Right atrium auricular region (tissue), 2 donors: ENCODE results near the gene LSP1. TPM values are rescaled to one million over a fixed set of nuclear protein-coding genes. Genes with fewer than 3 reads are reported as not detected.

Source experiments
- DNase-seq: peaks from one replicate; pipeline ENCODE4 v3.0.0-alpha.2; 2019; ENCODE audit warnings: low spot score
- H3K27ac ChIP-seq, 2 donors: fragments of 200-600 bp; sonication (generic); 1 replicate in 1 of 2; 2 replicates in 1 of 2; pipeline ENCODE4 v1.5.1; 2016 to 2019
- H3K27me3 ChIP-seq, 2 donors: fragments of 200-600 bp; sonication (generic); one replicate each; pipeline versions ENCODE4 v1.5.1 to v1.6.0; 2017 to 2019
- H3K36me3 ChIP-seq: fragments of 200-600 bp; sonication (generic); one replicate; pipeline ENCODE4 v1.5.1; 2016
- H3K4me1 ChIP-seq, 2 donors: fragments of 200-600 bp; sonication (generic); one replicate each; pipeline versions ENCODE4 v1.5.1 to v1.6.0; 2017 to 2019
- H3K4me3 ChIP-seq, 2 donors: fragments of 200-600 bp; sonication (generic); 1 replicate in 1 of 2; 2 replicates in 1 of 2; pipeline ENCODE4 v1.5.1; 2017 to 2019; ENCODE audit warnings: mild to moderate bottlenecking in 1 of 2, moderate library complexity in 1 of 2
- H3K9me3 ChIP-seq, 2 donors: fragments of 200-600 bp; sonication (generic); one replicate each; pipeline ENCODE4 v1.5.1; 2019
- total RNA-seq, 2 donors: library from RNA; depleted of rRNA; stranded (reverse); fragments of >200 nt; gene quantifications; one replicate each; pipeline ENCODE4 v1.1.0, GENCODE V29; 2016
- TF ChIP-seq, protein P1 (sequence below), 2 donors: fragments of 200-600 bp; sonication (generic); IDR thresholded peaks; one replicate each; pipeline ENCODE4 v1.5.1; 2019; ENCODE audit warnings: antibody characterized with exemption in 2 of 2

The LSP1 gene
- total RNA-seq, 2 donors from 2014 or later: 7.9 to 12.1 TPM

DNA sequence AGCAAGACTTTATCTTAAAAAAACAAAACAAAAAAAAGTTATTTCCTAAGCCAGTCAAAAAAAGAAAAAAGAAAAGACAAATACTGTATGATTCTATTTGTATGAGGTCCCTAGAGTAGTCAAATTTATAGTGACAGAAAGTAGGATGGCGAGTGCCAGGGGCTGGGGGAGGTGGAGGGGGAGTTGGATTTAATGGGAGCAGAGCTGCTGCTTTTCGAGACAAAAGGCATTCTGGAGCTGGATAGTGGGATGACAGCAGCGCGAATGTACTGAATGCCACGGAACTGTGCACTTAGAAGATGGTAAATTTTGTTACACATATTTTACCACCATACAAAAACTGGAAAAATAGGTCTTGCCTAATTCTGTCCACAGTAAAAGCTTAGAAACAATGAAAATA, 35.9 kb upstream of the LSP1 start:
- TF ChIP-seq, protein P1, sequence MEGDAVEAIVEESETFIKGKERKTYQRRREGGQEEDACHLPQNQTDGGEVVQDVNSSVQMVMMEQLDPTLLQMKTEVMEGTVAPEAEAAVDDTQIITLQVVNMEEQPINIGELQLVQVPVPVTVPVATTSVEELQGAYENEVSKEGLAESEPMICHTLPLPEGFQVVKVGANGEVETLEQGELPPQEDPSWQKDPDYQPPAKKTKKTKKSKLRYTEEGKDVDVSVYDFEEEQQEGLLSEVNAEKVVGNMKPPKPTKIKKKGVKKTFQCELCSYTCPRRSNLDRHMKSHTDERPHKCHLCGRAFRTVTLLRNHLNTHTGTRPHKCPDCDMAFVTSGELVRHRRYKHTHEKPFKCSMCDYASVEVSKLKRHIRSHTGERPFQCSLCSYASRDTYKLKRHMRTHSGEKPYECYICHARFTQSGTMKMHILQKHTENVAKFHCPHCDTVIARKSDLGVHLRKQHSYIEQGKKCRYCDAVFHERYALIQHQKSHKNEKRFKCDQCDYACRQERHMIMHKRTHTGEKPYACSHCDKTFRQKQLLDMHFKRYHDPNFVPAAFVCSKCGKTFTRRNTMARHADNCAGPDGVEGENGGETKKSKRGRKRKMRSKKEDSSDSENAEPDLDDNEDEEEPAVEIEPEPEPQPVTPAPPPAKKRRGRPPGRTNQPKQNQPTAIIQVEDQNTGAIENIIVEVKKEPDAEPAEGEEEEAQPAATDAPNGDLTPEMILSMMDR (IDR thresholded peaks at IDR 0.05): no peak

DNA sequence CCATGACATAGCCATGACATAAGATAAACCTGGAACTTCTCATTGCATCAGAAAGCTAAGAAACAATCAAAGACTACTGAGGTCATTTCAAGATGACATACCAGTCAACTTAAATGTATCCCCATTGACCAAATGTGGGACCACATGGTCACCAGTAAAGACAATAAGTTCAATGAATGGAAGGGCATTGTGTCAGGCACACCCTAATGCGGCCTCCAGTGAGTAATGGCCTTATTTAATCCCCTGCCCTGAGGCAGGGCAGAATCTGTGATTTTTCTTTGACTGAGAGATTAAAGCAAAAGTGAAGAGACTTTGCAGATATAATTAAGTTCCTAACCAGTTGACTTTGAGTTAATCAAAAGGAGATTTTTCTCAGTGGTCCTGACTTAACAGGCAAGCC, 35.4 kb upstream of the LSP1 start:
- no peaks in the 10 kb centered on the region for H3K4me1 ChIP-seq
- H3K27me3 ChIP-seq: no peaks in the 10 kb centered on the region
- H3K4me3 ChIP-seq: no peak overlapping the region
- H3K27ac ChIP-seq: no peak overlapping the region
- no peaks in the 10 kb centered on the region for H3K36me3 ChIP-seq
- peaks cover 0 to 16% of the 10 kb centered on the region in 2 donors for H3K9me3 ChIP-seq
- TF ChIP-seq, protein P1 (IDR thresholded peaks at IDR 0.05): no peak
- DNase-seq: no peak

More for the DNA sequence above, 35.9 kb upstream of the LSP1 start:
- Histone ChIP-seq H3K27me3 (no peaks in the 10 kb centered on the region), H3K4me1 (no peaks in the 10 kb centered on the region), H3K4me3 (no peak overlapping the region), H3K9me3 (peaks cover 0 to 16% of the 10 kb centered on the region in 2 donors), H3K36me3 (no peaks in the 10 kb centered on the region), H3K27ac (no peak overlapping the region)
- DNase-seq: no peak

DNA sequence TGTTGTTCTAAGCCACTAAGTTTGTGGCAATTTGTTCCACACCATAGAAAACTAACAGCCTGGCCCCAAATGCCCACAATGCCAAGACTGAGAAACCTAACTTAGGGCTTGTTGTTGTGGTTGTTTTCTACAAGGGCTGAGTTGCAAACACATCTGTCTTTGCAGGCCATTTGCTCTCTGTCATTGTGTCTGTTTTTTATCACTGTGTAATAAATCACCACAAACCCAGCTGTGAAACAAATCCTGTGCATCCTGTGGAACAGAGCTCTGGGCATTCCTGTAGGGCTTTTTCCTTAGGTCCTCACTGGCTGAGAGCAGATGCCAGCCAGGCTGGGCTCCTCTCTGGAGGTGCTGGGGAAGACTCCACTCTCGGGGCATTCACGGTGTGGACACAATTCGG, 33.8 kb upstream of the LSP1 start:
- no peaks in the 10 kb centered on the region for H3K36me3 ChIP-seq
- TF ChIP-seq, protein P1 (IDR thresholded peaks at IDR 0.05): no peak
- H3K9me3 ChIP-seq: peaks cover 0 to 16% of the 10 kb centered on the region in 2 donors
- no peaks in the 10 kb centered on the region for H3K4me1 ChIP-seq
- H3K27ac ChIP-seq: no peak overlapping the region
- H3K27me3 ChIP-seq: no peaks in the 10 kb centered on the region
- DNase-seq: no peak
- H3K4me3 ChIP-seq: no peak overlapping the region

DNA sequence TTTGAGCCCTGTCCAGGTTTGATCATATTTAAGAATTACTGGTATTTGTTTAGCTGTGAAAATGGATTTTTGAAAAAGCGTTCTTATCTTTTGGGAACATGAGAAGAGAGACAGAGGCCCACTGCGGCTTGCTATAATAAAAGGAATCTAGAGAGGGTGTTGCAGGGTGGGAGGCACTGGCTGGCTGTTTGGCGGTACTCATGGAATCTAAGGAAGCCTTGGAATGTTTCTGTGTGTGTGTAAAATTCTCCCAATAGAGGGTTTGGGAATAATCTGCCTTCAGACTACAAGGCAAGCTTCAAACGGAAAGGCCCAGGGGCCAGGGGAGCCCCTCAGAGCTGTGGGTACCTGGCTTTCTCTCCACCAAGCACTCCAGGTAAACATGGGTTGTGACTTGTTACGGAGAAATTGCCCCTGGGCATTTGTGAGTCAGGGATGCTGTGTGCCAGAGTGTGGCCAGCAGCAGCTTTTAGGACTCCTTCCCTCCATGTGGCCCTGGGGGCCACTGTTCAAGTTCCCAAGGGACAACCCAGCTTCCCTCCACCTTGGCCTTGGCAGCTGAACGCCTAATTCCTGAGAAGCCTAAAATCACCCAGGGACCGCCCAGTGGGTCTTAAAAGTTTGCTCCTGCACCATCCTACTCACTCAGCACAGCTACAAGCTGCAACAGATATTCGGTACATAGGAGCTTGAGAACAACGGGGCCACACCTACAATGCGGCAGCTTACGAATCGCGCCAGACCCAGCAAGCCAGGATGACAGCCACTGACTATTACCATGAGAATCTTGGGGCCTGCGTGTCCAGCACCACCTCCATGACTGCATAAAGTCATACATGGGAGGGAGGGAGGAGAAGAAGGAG, 32.2 kb upstream of the LSP1 start:
- no peak overlapping the region for H3K27ac ChIP-seq
- H3K27me3 ChIP-seq: no peaks in the 10 kb centered on the region
- no peak for DNase-seq
- no peaks in the 10 kb centered on the region for H3K36me3 ChIP-seq
- H3K4me1 ChIP-seq: no peaks in the 10 kb centered on the region
- TF ChIP-seq, protein P1 (IDR thresholded peaks at IDR 0.05): no peak
- H3K4me3 ChIP-seq: no peak overlapping the region
- peaks cover 0 to 16% of the 10 kb centered on the region in 2 donors for H3K9me3 ChIP-seq

DNA sequence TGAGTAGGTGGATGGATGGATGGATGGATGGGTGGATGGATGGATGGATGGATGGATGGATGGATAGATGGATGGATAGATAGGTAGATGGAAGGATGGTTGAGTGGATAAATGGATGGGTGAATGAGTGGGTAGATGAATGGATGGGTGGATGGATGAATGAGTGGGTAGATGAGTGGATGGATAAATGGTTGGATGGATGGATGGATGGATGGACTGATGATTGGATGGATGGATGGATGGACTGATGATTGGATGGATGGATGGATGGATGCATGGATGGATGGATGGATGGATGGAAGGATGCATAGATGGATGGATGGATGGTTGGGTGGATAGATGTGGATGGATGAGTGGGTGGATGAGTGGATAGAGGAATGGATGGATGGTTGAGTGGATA, 31.3 kb upstream of the LSP1 start:
- peaks cover 0 to 16% of the 10 kb centered on the region in 2 donors for H3K9me3 ChIP-seq

More for the DNA sequence above, 31.3 kb upstream of the LSP1 start:
- H3K4me3 ChIP-seq: no peak overlapping the region
- TF ChIP-seq, protein P1 (IDR thresholded peaks at IDR 0.05): no peak
- no peak for DNase-seq
- H3K27me3 ChIP-seq: no peaks in the 10 kb centered on the region
- no peak overlapping the region for H3K27ac ChIP-seq
- peaks cover 0 to 2% of the 10 kb centered on the region in 2 donors for H3K4me1 ChIP-seq
- H3K36me3 ChIP-seq: no peaks in the 10 kb centered on the region
